Measurements from ENCODE around the gene CIITA. TPM values are rescaled to one million over a fixed set of nuclear protein-coding genes. Genes with fewer than 3 reads are reported as not detected.
A peak's percentile ranks its signal among the peaks of the same experiment; 100 is the strongest.

The CIITA gene
- polyA plus RNA-seq, 10 donors, result 1.0 to 3.2 (median 1.7) TPM

- DNase-seq, result no peak
Measured at GRCh38 chr16:10850478-10850850, 26.5 kb upstream of the CIITA start.

GRCh38 chr16:10851512-10851911 lies 25.5 kb upstream of the CIITA start:
- DNase-seq, result no peak

- DNase-seq, result no peak
Measured at GRCh38 chr16:10852286-10852685, 24.7 kb upstream of the CIITA start.

GRCh38 chr16:10852948-10853347 lies 24.1 kb upstream of the CIITA start:
- no peak for DNase-seq

- no peak for DNase-seq
Measured at GRCh38 chr16:10856042-10856441, 21.0 kb upstream of the CIITA start.

GRCh38 chr16:10858203-10858602 lies 18.8 kb upstream of the CIITA start:
- DNase-seq, result no peak

- DNase-seq, result no peak
Measured at GRCh38 chr16:10859020-10859419, 18.0 kb upstream of the CIITA start.

- DNase-seq, result no peak
Measured at GRCh38 chr16:10859658-10860057, 17.3 kb upstream of the CIITA start.

- no peak for DNase-seq
Measured at GRCh38 chr16:10862438-10862837, 14.6 kb upstream of the CIITA start.

- no peak for DNase-seq
Measured at GRCh38 chr16:10865991-10866966, 10.7 kb upstream of the CIITA start.

GRCh38 chr16:10867199-10867598 lies 9.8 kb upstream of the CIITA start:
- no peak for DNase-seq

- no peak for DNase-seq
Measured at GRCh38 chr16:10868104-10868595, 8.9 kb upstream of the CIITA start.

- peak in 1 of 3 donors; percentile 59 for DNase-seq
Measured at GRCh38 chr16:10868596-10869469, 8.2 kb upstream of the CIITA start.

GRCh38 chr16:10870137-10870776 lies 6.7 kb upstream of the CIITA start:
- DNase-seq, result no peak

GRCh38 chr16:10870808-10871156 lies 6.2 kb upstream of the CIITA start:
- DNase-seq, result no peak

GRCh38 chr16:10871157-10871991 lies 5.6 kb upstream of the CIITA start:
- peak in 1 of 3 donors; percentile 77 for DNase-seq

GRCh38 chr16:10876315-10876714 lies 687 bp upstream of the CIITA start:
- no peak for DNase-seq

GRCh38 chr16:10877472-10877946 lies 507 bp downstream of the CIITA start:
- DNase-seq, result no peak

- no peak for DNase-seq
Measured at GRCh38 chr16:10878328-10878643, 1.3 kb downstream of the CIITA start.

- DNase-seq, result peak in 1 of 3 donors; percentile 36
Measured at GRCh38 chr16:10878644-10879501, 1.9 kb downstream of the CIITA start.

Data from muscle of back (tissue), 11 donors.